Jurkat, Clone E6-1 (cell line): ENCODE results near the gene NKX3-2.

Experiments used
- DNase-seq: peaks from one replicate; pipeline ENCODE4 v3.0.0-alpha.2; 2011; ENCODE audit warnings: low read depth, low spot score
- H3K4me3 ChIP-seq: 2 replicates; pipeline ENCODE4 v1.5.1; 2011; ENCODE audit warnings: mild to moderate bottlenecking, low read length, control low read depth, moderate library complexity

Gene NKX3-2

DNA sequence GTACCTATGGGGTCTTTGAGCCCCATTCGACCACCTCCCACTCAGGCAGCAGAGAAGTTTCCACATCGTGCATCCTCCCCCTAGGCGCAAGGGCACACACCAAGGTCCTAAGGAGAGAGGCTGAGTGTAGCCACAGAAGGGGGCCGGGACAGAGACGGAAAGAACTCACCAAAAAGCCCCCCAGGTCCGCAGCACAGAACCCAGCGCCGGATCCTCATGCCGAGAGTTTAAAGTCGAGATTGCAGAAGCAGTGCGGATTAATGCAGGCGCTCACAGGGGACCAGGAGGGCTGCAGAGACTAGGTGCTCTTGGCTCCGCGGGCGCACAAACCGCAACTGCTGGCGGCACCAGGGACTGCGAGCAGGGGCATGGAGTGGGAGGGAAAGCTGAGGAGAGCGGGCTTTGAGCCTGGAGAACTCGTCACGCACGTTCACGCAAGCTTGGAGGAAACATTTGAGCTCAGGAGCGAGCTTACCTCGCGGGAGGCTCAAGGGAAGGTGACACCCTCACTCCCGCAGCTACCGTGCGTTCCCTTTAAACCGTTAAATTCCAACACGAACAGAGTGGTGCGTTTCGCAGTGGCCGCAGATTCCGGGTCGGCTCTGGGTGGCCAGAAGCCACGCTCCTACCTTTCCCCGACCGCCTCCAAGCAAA is 8.5 kb downstream of the NKX3-2 start:
- H3K4me3 ChIP-seq = no peak overlapping the region
- no peak for DNase-seq

DNA sequence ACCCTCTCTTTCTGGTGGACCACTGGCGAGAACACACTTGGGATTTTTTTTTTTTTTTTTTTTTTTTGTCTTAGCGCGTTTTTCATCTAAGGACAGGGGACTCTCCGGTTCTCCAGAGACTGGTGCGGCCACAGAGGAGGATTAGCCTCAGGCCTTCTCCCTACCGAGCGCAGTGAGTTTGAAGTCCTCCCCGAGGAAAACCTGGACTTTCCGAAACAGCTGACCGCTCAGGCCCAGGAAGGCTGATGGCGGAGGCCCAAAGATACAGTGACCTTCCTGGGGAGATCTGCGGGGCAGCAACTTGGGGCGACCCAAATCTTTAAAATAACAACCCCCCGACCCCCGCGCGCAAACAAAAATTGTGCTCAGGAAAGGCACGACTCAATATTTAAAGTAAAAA is 9.2 kb downstream of the NKX3-2 start:
- no peak for DNase-seq
- no peak overlapping the region for H3K4me3 ChIP-seq

GRCh38 chr4:13534344-13535063 is 9.8 kb downstream of the NKX3-2 start:
- H3K4me3 ChIP-seq = no peak overlapping the region
- no peak for DNase-seq

- H3K4me3 ChIP-seq = no peak overlapping the region
These were observed 10.5 kb downstream of the NKX3-2 start for GRCh38 chr4:13533670-13534343.

GRCh38 chr4:13531625-13531998 is 12.7 kb downstream of the NKX3-2 start:
- no peak for DNase-seq
- H3K4me3 ChIP-seq = no peak overlapping the region

More at GRCh38 chr4:13533670-13534343, 10.5 kb downstream of the NKX3-2 start:
- no peak for DNase-seq

- no peak for DNase-seq
- no peak overlapping the region for H3K4me3 ChIP-seq
These were observed 13.3 kb downstream of the NKX3-2 start for GRCh38 chr4:13530823-13531624.

- H3K4me3 ChIP-seq = no peak overlapping the region
- no peak for DNase-seq
These were observed 15.0 kb downstream of the NKX3-2 start for GRCh38 chr4:13529128-13529919.

GRCh38 chr4:13528821-13529127 is 15.5 kb downstream of the NKX3-2 start:
- no peak for DNase-seq
- no peak overlapping the region for H3K4me3 ChIP-seq

DNA sequence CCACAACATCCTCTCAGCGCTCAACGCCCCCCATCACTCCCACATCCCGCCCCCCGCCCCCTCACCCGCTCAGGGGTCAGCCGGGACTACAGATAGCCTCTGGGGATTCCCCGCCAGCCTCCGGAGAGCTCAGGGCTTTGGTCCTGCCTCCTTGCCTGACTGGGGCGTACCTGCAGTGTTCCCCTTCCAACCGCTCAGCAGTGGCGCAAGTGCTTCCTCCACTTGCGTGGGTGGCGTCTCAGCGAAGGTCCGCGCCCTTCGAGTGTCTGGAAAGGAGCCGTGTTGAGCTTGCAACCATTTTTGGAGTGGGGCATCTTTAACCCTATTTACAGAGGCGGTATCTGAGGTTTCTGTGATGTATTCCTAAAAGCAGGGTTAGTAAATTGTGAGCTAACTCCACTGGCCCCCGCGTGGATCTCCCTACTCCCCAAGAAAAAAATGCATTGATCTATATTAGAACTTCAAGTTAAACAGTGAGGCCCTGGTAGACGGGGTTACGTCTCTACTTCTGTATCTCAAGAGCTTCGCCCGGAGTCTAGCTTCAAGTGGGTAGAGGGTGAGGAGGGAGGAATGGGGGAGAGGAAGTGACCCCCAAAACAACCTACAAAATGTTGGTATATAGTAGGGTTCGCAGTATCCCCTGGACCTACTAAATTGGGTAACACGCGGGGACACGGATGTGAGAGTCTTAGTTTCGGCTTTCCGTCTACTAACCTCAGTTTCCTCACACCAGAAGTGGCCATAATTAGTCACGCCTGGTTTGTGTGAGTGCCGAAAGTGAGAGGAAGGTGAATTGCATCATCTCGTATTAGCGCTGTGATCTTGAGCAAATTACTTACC is 16.1 kb downstream of the NKX3-2 start:
- DNase-seq = no peak
- no peak overlapping the region for H3K4me3 ChIP-seq

DNA sequence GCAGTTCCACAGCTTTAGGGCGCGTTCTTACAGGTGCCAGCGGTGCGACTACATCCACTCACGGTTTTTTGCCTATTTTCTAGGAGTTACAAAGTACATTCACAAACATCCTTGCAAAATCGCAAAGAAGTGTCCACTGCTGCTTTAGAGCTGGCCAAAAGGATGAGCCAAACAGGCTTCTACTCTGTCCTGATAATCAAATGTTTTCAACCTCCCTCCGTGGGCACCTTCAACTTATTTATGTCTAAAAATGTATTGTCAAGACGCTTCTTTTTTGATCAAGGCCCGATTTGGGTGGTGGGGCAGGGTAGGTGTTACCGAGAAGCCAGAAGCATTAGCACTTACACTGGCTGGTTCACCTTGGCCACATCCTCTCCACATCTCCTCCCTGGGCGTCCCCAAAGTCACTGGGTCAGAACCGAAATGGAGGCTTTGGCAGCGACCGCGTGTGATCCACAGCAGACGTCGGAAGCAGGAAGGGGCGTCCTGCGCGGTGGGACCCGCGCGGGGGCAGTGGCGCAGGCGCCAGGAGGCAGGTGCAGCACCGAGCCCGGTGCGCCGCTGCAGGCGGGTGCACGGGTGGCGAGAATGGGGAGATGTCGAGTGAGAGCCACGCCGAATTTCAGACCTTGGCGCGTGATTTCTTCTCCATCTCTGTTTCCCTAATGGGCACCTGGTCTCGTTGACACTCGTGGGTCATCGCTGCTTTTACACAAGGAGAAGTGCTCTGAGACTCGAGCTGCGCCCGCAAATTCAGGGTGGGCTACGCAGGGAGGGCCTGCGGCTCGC is 16.9 kb downstream of the NKX3-2 start:
- no peak overlapping the region for H3K4me3 ChIP-seq
- DNase-seq = no peak

DNA sequence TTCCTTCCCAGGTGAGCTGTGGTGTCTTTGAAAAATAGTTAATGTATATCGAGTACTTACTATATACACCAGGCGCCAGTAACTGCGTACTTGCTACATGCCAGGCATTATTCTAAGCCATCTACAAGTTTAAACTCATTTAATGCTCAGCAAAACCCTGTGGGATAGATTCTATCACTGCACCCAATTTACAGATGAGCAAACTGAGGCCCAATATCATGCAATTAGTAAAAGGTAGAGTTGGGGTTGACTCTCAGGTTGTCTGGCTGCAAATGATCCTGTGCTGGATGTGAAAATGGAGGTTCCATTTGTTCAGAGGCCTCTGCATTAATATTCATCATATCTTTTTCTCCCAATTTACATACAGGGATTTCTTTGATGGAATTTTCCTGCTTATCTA is 17.6 kb downstream of the NKX3-2 start:
- H3K4me3 ChIP-seq = no peak overlapping the region
- DNase-seq = no peak

- DNase-seq = no peak
These were observed 18.6 kb downstream of the NKX3-2 start for GRCh38 chr4:13525606-13526281.

DNA sequence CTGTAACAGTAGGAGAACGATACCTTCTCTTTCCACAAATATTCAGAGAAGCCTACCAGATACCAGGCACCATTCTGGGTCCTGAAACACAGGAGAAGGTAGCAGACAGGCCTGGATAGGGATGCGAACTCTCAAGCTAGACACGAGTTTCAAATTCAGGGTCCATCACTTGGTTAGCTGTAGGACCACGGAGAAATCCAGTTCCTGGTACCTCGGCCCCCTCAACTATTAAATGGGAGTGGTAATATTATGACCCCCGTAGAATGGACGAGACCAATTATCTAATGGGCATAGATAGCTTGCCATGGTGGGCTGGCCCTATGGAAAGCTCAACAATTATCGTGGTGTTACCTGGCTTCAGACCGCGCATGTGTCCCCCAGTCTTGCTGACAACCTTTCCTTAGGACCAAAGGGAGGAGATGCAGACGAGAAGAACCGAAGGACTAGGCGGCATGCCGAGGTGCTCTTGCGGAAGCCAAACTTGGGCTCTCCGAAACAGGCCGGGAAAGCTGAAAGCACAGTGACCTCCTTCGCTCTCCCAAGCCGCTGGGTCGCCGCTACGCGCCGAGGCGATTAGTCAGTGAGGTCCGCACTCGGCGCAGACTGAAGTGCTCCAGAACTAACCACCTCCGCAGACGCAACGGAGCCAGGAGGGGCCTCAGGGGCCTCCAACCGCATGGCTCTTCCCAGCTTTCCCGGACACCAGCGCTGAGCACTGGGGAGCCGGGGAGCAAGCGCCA is 19.6 kb downstream of the NKX3-2 start:
- H3K4me3 ChIP-seq = no peak overlapping the region
- DNase-seq = no peak

More at GRCh38 chr4:13525606-13526281, 18.6 kb downstream of the NKX3-2 start:
- no peak overlapping the region for H3K4me3 ChIP-seq

DNA sequence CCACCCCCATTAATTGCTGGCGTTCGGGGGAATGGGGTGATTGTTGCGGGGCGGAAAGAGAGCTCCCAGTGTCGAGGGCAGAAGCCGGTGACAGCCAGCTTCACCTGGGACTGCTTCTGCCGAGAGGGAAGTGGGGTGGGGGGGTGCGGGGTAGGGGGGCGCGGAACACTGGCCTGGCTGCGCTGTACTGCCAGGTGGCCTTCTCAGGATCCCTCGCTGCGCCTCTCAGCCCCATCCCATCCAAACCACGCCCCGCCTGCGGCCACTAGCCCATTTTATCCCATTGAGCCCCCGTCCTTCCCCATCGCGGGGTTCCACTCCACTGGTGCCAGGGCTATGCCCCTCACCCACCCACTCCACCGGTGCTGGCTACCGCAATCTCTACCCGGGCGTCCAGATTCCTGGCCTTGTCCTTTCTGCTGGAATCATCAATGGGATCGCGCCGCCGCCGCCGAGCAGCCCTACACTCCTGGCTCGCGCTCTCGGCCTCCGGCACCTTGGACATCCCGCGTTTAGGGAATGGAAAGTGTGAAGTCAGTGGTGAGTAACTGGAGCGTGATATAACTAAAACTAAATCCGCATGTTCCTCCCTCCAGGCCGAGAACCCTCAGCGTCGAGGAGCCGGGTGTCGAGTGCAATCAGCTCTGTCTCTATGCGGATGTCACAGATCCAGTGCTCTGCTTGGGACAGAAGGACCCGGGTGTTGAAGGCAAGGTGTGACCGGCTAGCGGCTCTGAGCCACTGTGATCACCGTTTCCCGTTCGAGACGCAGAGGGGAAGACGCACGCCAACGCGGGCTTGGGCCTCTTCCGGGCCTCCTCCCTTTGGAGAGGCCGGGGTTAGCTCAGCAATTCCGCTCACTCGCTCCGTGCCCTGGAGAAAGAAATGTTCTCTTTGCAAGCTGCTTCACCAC is 20.5 kb downstream of the NKX3-2 start:
- no peak for DNase-seq
- H3K4me3 ChIP-seq = no peak overlapping the region

GRCh38 chr4:13523105-13523477 is 21.2 kb downstream of the NKX3-2 start:
- DNase-seq = no peak
- H3K4me3 ChIP-seq = no peak overlapping the region
